Trophoblast cell (in vitro differentiated cells and primary cell): ENCODE data around the gene CAND1.
A peak's percentile ranks its signal among the peaks of the same experiment; 100 is the strongest.

Source experiments
- DNase-seq, 2 donors: peaks; one replicate each; pipeline ENCODE4 v3.0.0-alpha.2; 2016
- H2AFZ ChIP-seq: 2 replicates; pipeline ENCODE4 v1.6.1; 2013; ENCODE audit warnings: low read length, moderate library complexity, mild to moderate bottlenecking; ENCODE audit not compliant: insufficient read depth, poor library complexity
- H2AK5ac ChIP-seq: 2 replicates; pipeline ENCODE4 v1.6.1; 2013; ENCODE audit warnings: mild to moderate bottlenecking, low read length
- H2BK120ac ChIP-seq: 2 replicates; pipeline ENCODE4 v1.6.1; 2013; ENCODE audit warnings: low read length, mild to moderate bottlenecking, moderate library complexity; ENCODE audit not compliant: insufficient read depth, poor library complexity
- H2BK12ac ChIP-seq: 2 replicates; pipeline ENCODE4 v1.6.1; 2013; ENCODE audit warnings: mild to moderate bottlenecking, low read length, moderate library complexity
- H2BK5ac ChIP-seq: 2 replicates; pipeline ENCODE4 v1.6.1; 2013; ENCODE audit warnings: low read length, low read depth, moderate library complexity, mild to moderate bottlenecking; ENCODE audit not compliant: poor library complexity
- H3K14ac ChIP-seq: 2 replicates; pipeline ENCODE4 v1.6.1; 2013; ENCODE audit warnings: mild to moderate bottlenecking, low read length
- H3K18ac ChIP-seq: 2 replicates; pipeline ENCODE4 v1.6.1; 2013; ENCODE audit warnings: mild to moderate bottlenecking, low read length
- H3K23ac ChIP-seq: 2 replicates; pipeline ENCODE4 v1.6.1; 2013; ENCODE audit warnings: low read length
- H3K27ac ChIP-seq: 2 replicates; pipeline ENCODE4 v1.5.1; 2013; ENCODE audit warnings: low read depth, mild to moderate bottlenecking, inconsistent platforms, low read length, moderate library complexity
- H3K27me3 ChIP-seq: 2 replicates; pipeline ENCODE4 v1.6.1; 2013; ENCODE audit warnings: inconsistent platforms, mild to moderate bottlenecking, low read length, moderate library complexity; ENCODE audit not compliant: insufficient read depth
- H3K36me3 ChIP-seq, 2 experiments: 1 replicate in 1 of 2; 2 replicates in 1 of 2; pipeline ENCODE4 v1.6.1; 2013; ENCODE audit warnings: low read length in 2 of 2, mild to moderate bottlenecking in 2 of 2, moderate library complexity in 1 of 2; ENCODE audit not compliant: insufficient read depth in 2 of 2, control insufficient read depth in 1 of 2
- H3K4ac ChIP-seq: 2 replicates; pipeline ENCODE4 v1.6.1; 2013; ENCODE audit warnings: low read depth, mild to moderate bottlenecking, low read length, moderate library complexity
- H3K4me1 ChIP-seq, 2 experiments: 1 replicate in 1 of 2; 2 replicates in 1 of 2; pipeline ENCODE4 v1.6.1; 2013; ENCODE audit warnings: low read length in 2 of 2, mild to moderate bottlenecking in 2 of 2, moderate library complexity in 1 of 2; ENCODE audit not compliant: insufficient read depth in 2 of 2, control insufficient read depth in 1 of 2
- H3K4me2 ChIP-seq: 2 replicates; pipeline ENCODE4 v1.6.1; 2013; ENCODE audit warnings: inconsistent platforms, mild to moderate bottlenecking, low read length, moderate library complexity
- H3K4me3 ChIP-seq: 2 replicates; pipeline ENCODE4 v1.5.1; 2013; ENCODE audit warnings: mild to moderate bottlenecking, low read depth, low read length, inconsistent platforms
- H3K79me1 ChIP-seq: one replicate; pipeline ENCODE4 v1.6.1; 2013; ENCODE audit warnings: low read length
- H3K79me2 ChIP-seq: 2 replicates; pipeline ENCODE4 v1.6.1; 2013; ENCODE audit warnings: low read length, mild to moderate bottlenecking; ENCODE audit not compliant: control insufficient read depth, insufficient read depth, poor library complexity
- H3K9ac ChIP-seq: 2 replicates; pipeline ENCODE4 v1.6.1; 2013; ENCODE audit warnings: mild to moderate bottlenecking, low read length
- H3K9me3 ChIP-seq: 2 replicates; pipeline ENCODE4 v1.6.1; 2013; ENCODE audit warnings: low read depth, mild to moderate bottlenecking, control low read depth, inconsistent platforms, low read length; ENCODE audit not compliant: insufficient read depth
- H4K12ac ChIP-seq: 2 replicates; pipeline ENCODE4 v1.6.1; 2013; ENCODE audit warnings: low read depth, mild to moderate bottlenecking, low read length, moderate library complexity
- H4K8ac ChIP-seq: 2 replicates; pipeline ENCODE4 v1.6.1; 2013; ENCODE audit warnings: low read depth, mild to moderate bottlenecking, low read length, moderate library complexity
- H4K91ac ChIP-seq: one replicate; pipeline ENCODE4 v1.6.1; 2013; ENCODE audit warnings: low read depth, mild to moderate bottlenecking, low read length, moderate library complexity
- WGBS: extraction: QIAGEN DNeasy Blood & Tissue Kit; methylation state at CpG from one replicate; pipeline ENCODE4 v1.1.7; 2013; ENCODE audit warnings: missing lambda C conversion rate; ENCODE audit not compliant: insufficient read length, insufficient coverage; ENCODE audit errors: extremely low coverage; 5-methylcytosine and 5-hydroxymethylcytosine counted together

Gene CAND1

GRCh38 chr12:67299526-67299925 is 30.4 kb downstream of the CAND1 start:
- Histone ChIP-seq H3K4me1 (no peaks in the 10 kb centered on the region), H3K14ac (no peak overlapping the region), H3K4me2 (no peak overlapping the region), H2BK5ac (no peak overlapping the region), H3K4ac (no peak overlapping the region), H2AK5ac (no peak overlapping the region), H3K27ac (no peak overlapping the region), H3K4me3 (no peak overlapping the region), H4K91ac (no peak overlapping the region), H4K8ac (no peak overlapping the region), H2BK120ac (no peak overlapping the region), H3K9ac (no peak overlapping the region), H3K27me3 (no peaks in the 10 kb centered on the region), H3K9me3 (no peaks in the 10 kb centered on the region), H3K79me2 (no peaks in the 10 kb centered on the region), H3K18ac (no peak overlapping the region), H2AFZ (no peak overlapping the region), H3K79me1 (no peaks in the 10 kb centered on the region), H3K36me3 (peaks cover 7 to 11% of the 10 kb centered on the region in 2 experiments), H3K23ac (no peak overlapping the region), H4K12ac (no peak overlapping the region), H2BK12ac (no peak overlapping the region)
- WGBS = no CpG with 5 or more reads among the region's 2 CpGs
- DNase-seq = no peak

- no peak overlapping the region for H3K4me2 ChIP-seq
- H3K4me1 ChIP-seq = no peaks in the 10 kb centered on the region
- H2BK120ac ChIP-seq = no peak overlapping the region
- no peak overlapping the region for H3K4ac ChIP-seq
- H2BK5ac ChIP-seq = no peak overlapping the region
- H3K4me3 ChIP-seq = no peak overlapping the region
- no peak overlapping the region for H2AFZ ChIP-seq
- DNase-seq = no peak
- no peaks in the 10 kb centered on the region for H3K79me1 ChIP-seq
- H3K36me3 ChIP-seq = peaks cover 7 to 11% of the 10 kb centered on the region in 2 experiments
- H3K9ac ChIP-seq = no peak overlapping the region
- H2AK5ac ChIP-seq = no peak overlapping the region
- no peak overlapping the region for H3K18ac ChIP-seq
- no peak overlapping the region for H4K91ac ChIP-seq
- WGBS = no CpG with 5 or more reads among the region's 4 CpGs
- H2BK12ac ChIP-seq = no peak overlapping the region
- H3K14ac ChIP-seq = no peak overlapping the region
- H3K27ac ChIP-seq = no peak overlapping the region
- no peak overlapping the region for H3K23ac ChIP-seq
- no peaks in the 10 kb centered on the region for H3K79me2 ChIP-seq
- no peak overlapping the region for H4K8ac ChIP-seq
- H3K9me3 ChIP-seq = no peaks in the 10 kb centered on the region
- H4K12ac ChIP-seq = no peak overlapping the region
- no peaks in the 10 kb centered on the region for H3K27me3 ChIP-seq
These were observed 30.8 kb downstream of the CAND1 start for GRCh38 chr12:67299926-67300325.

- Histone ChIP-seq H4K8ac (no peak overlapping the region), H2AFZ (no peak overlapping the region), H4K12ac (no peak overlapping the region), H3K14ac (no peak overlapping the region), H3K79me1 (no peaks in the 10 kb centered on the region), H3K4me3 (no peak overlapping the region), H3K27ac (no peak overlapping the region), H3K36me3 (peaks cover 1 to 15% of the 10 kb centered on the region in 2 experiments), H2BK12ac (no peak overlapping the region), H3K9ac (no peak overlapping the region), H3K4ac (no peak overlapping the region), H3K9me3 (no peaks in the 10 kb centered on the region), H3K18ac (no peak overlapping the region), H3K4me2 (no peak overlapping the region), H4K91ac (no peak overlapping the region), H3K23ac (no peak overlapping the region), H2BK120ac (no peak overlapping the region), H3K4me1 (no peaks in the 10 kb centered on the region), H2BK5ac (no peak overlapping the region), H3K79me2 (no peaks in the 10 kb centered on the region), H2AK5ac (no peak overlapping the region), H3K27me3 (no peaks in the 10 kb centered on the region)
- DNase-seq = peak in 1 of 2 donors; percentile 22
- no CpG with 5 or more reads among the region's 7 CpGs for WGBS
These were observed 33.0 kb downstream of the CAND1 start for GRCh38 chr12:67302162-67302561.

- Histone ChIP-seq H3K4me2 (no peak overlapping the region), H3K9me3 (no peaks in the 10 kb centered on the region), H2BK5ac (no peak overlapping the region), H3K79me1 (no peaks in the 10 kb centered on the region), H3K36me3 (peaks cover 1 to 16% of the 10 kb centered on the region in 2 experiments), H4K8ac (no peak overlapping the region), H3K4me1 (no peaks in the 10 kb centered on the region), H3K27ac (no peak overlapping the region), H4K91ac (no peak overlapping the region), H2BK12ac (no peak overlapping the region), H3K4me3 (no peak overlapping the region), H3K18ac (no peak overlapping the region), H3K9ac (no peak overlapping the region), H3K4ac (no peak overlapping the region), H2AFZ (no peak overlapping the region), H3K79me2 (no peaks in the 10 kb centered on the region), H4K12ac (no peak overlapping the region), H3K23ac (no peak overlapping the region), H3K27me3 (no peaks in the 10 kb centered on the region), H2BK120ac (no peak overlapping the region), H2AK5ac (no peak overlapping the region), H3K14ac (no peak overlapping the region)
- no peak for DNase-seq
- no CpG with 5 or more reads among the region's 1 CpG for WGBS
These were observed 36.4 kb downstream of the CAND1 start for GRCh38 chr12:67305544-67305943.
